HepG2 (cell line): ENCODE measurements around the gene SULT1C4. TPM values are rescaled to one million over a fixed set of nuclear protein-coding genes. Genes with fewer than 3 reads are reported as not detected.

Source experiments
- ATAC-seq: fragments of 200-7000 bp; cut with Tn5 transposase; 3 replicates; pipeline ENCODE4 v1.9.1; 2020; ENCODE audit warnings: mild to moderate bottlenecking, moderate library complexity
- BruUV-seq: library from RNA; stranded (reverse); fragments of 400-500 nt; replicated peaks from 2 replicates; lab custom pipeline; 2021; lab: Mats Ljungman, UMichigan
- CTCF ChIA-PET: fragments of 300-600 bp; formaldehyde crosslinking; extraction: SDS; loops from one replicate; lab custom pipeline; 2021; ENCODE audit warnings: low total read pairs, inconsistent platforms, low intra/inter-chr PET ratio; lab: Yijun Ruan, JAX
- POLR2A ChIA-PET: fragments of 350-600 bp; sonication (Branson Sonifier 250); formaldehyde crosslinking; loops from one replicate; lab custom pipeline; 2020; ENCODE audit warnings: antibody characterized with exemption, inconsistent platforms; lab: Yijun Ruan, JAX
- DNase-seq: peaks from one replicate; pipeline ENCODE4 v3.0.0-alpha.2; 2015; ENCODE audit warnings: low spot score
- FAIRE-seq: peaks from 3 replicates; lab custom pipeline; 2011; peaks lifted over from hg19 to GRCh38; lab: Jason Lieb, UNC
- H2AFZ ChIP-seq: one replicate; pipeline ENCODE4 v1.6.1; 2011; ENCODE audit warnings: low read length, inconsistent platforms
- H3K27ac ChIP-seq: fragments of 300-600 bp; 3 replicates; pipeline ENCODE4 v1.8.0; 2011; ENCODE audit warnings: mixed run types, mild to moderate bottlenecking, mixed read lengths, low read length, inconsistent platforms; ENCODE audit not compliant: insufficient read depth; ENCODE audit errors: extremely low read length
- H3K27me3 ChIP-seq, 2 experiments: fragments of 200-600 bp in 1 of 2; 2 replicates in 1 of 2; 3 replicates in 1 of 2; pipeline versions ENCODE4 v1.6.0 to v1.8.0; 2011; ENCODE audit warnings: low read length in 2 of 2, mild to moderate bottlenecking in 2 of 2, moderate library complexity in 2 of 2, inconsistent platforms in 1 of 2; ENCODE audit not compliant: insufficient read depth in 2 of 2, control insufficient read depth in 1 of 2
- H3K36me3 ChIP-seq, 2 experiments: fragments of 200-600 bp in 1 of 2; replicated peaks in 1 of 2; 2 replicates in 1 of 2; 3 replicates in 1 of 2; pipeline versions ENCODE4 v1.5.1 to v1.8.0; 2011; ENCODE audit warnings: low read length in 2 of 2, inconsistent platforms in 1 of 2; ENCODE audit not compliant: insufficient read depth in 2 of 2, control insufficient read depth in 1 of 2
- H3K4me1 ChIP-seq: 2 replicates; pipeline ENCODE4 v1.5.1; 2012; ENCODE audit warnings: low read length, inconsistent platforms; ENCODE audit not compliant: insufficient read depth
- H3K4me2 ChIP-seq: 2 replicates; pipeline ENCODE4 v1.6.0; 2011; ENCODE audit warnings: low read depth, low read length, inconsistent platforms
- H3K4me3 ChIP-seq, 3 experiments: fragments of 200-600 bp in 1 of 3; sonication (generic), shearing (Covaris generic) in 1 of 3; replicated peaks in 1 of 3; 2 replicates each; pipeline ENCODE4 v1.5.1; 2011 to 2016; ENCODE audit warnings: low read length in 3 of 3, inconsistent platforms in 2 of 3, low read depth in 2 of 3, mild to moderate bottlenecking in 2 of 3, control low read depth in 1 of 3, mixed read lengths in 1 of 3; ENCODE audit not compliant: insufficient read depth in 1 of 3
- H3K79me2 ChIP-seq: one replicate; pipeline ENCODE4 v1.6.1; 2011; ENCODE audit warnings: low read length, inconsistent platforms; ENCODE audit not compliant: insufficient read depth
- H3K9ac ChIP-seq: 2 replicates; pipeline ENCODE4 v1.6.0; 2011; ENCODE audit warnings: mild to moderate bottlenecking, low read depth, low read length, inconsistent platforms; ENCODE audit not compliant: insufficient read depth
- H3K9me3 ChIP-seq: 2 replicates; pipeline ENCODE4 v1.5.1; 2012; ENCODE audit warnings: mild to moderate bottlenecking, low read length
- H4K20me1 ChIP-seq: 2 replicates; pipeline ENCODE4 v1.6.0; 2011; ENCODE audit warnings: inconsistent platforms, mild to moderate bottlenecking, low read length, moderate library complexity; ENCODE audit not compliant: insufficient read depth
- BHLHE40 ChIP-seq: IDR thresholded peaks from 2 replicates; pipeline ENCODE4 v1.6.1; 2011; ENCODE audit warnings: low read length, improper control_type of control experiment
- PITX1 ChIP-seq: sonication (generic); formaldehyde crosslinking; IDR thresholded peaks from 2 replicates; pipeline ENCODE4 v1.5.1; 2020; ENCODE audit warnings: mild to moderate bottlenecking, missing genetic modification reagents
- PRPF4 ChIP-seq: fragments of 200-400 bp; formaldehyde crosslinking; IDR thresholded peaks from 2 replicates; pipeline ENCODE4 v1.6.1; 2016; ENCODE audit warnings: low read length, low read depth; ENCODE audit not compliant: poor library complexity, severe bottlenecking
- RARA ChIP-seq: IDR thresholded peaks from 2 replicates; pipeline ENCODE4 v1.6.1; 2016; ENCODE audit warnings: missing genetic modification reagents, missing compliant biosample characterization
- SMC3 ChIP-seq: IDR thresholded peaks from 2 replicates; pipeline ENCODE4 v1.6.1; 2011; ENCODE audit warnings: low read length, improper control_type of control experiment
- STAG1 ChIP-seq: sonication (generic); formaldehyde crosslinking; IDR thresholded peaks from 2 replicates; pipeline ENCODE4 v1.4.0; 2020; ENCODE audit warnings: missing genetic modification reagents
- WGBS: methylation state at CpG from one replicate; pipeline ENCODE4 v1.1.6; 2017; ENCODE audit warnings: low lambda C conversion rate; 5-methylcytosine and 5-hydroxymethylcytosine counted together
- in situ Hi-C: cut with HindIII; loops from 2 replicates; pipeline ENCODE4 v1.10.0; 2017; ENCODE audit warnings: low pct_unique_long_range_greater_than_20kb; ENCODE audit not compliant: extremely low pct_ligation_motif_present
- intact Hi-C: fragments of 100-400 bp; cut with micrococcal nuclease; formaldehyde crosslinking; loops from one replicate; pipeline ENCODE4 v1.10.0; 2022; ENCODE audit not compliant: unreplicated experiment
- polyA plus RNA-seq, 8 experiments: library from polyadenylated mRNA; depleted of rRNA in 3 of 8; stranded (reverse) in 7 of 8; unstranded in 1 of 8; fragments of >200 nt; fragmentation: Illumina TruSeq in 4 of 8; extraction: Trizol in 4 of 8; gene quantifications; 2 replicates each; pipeline versions ENCODE4 v1.2.1 to v1.2.3, GENCODE V29; 2011 to 2016; ENCODE audit warnings: low read depth in 4 of 8, missing spikeins in 1 of 8, mixed read lengths in 1 of 8; ENCODE audit not compliant: insufficient read depth in 1 of 8
- total RNA-seq, 5 experiments: library from RNA; depleted of rRNA; stranded (reverse); fragments of >200 nt; fragmentation: Illumina TruSeq; extraction: Trizol; gene quantifications; 2 replicates each; pipeline ENCODE4 v1.2.3, GENCODE V29; 2016; ENCODE audit warnings: low read depth in 1 of 5
- TF ChIP-seq, protein P1 (sequence below): sonication (generic); formaldehyde crosslinking; IDR thresholded peaks from 2 replicates; pipeline ENCODE4 v1.5.0; 2020; ENCODE audit warnings: mild to moderate bottlenecking, missing genetic modification reagents, moderate library complexity

SULT1C4 gene
- total and polyA plus RNA-seq, 2 of the 13 experiments (the other 11 are each of a cell fraction or from before 2014, with no cell fraction given) = 1.3 to 8.6 TPM

DNA sequence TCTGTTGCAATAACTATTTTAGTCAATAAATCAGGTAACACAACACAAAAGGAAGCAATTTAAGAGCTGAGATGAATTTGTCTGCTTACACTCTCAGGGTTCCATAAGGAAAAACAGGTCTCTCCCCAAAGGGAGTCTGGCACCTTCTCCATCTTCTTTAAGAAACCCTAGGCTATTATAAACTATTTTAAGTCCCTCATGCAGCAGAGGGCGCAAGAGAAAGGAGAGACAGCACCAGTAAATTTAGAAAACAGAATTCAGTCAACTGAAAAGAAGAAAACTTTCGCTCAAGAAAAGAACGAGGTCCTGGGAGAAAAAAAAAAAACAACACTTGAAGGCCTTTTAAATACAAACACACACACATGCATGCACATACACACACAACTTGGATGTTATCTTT is 19.1 kb downstream of the SULT1C4 start:
- DNase-seq (peak; percentile 57), FAIRE-seq (peak; percentile 37), ATAC-seq (peak; percentile 59; the same call in 2 of the 3 replicates)
- 0 out of 5 replicates have a peak, but pooled peaks cover 0 to 5% of the 10 kb centered on the region in 2 experiments for H3K27me3 ChIP-seq
- BruUV-seq = no TSS peak
- intact Hi-C loops = loop anchor here (1.0 to 10.0 kb wide), 3 partner anchors 52 to 187 kb away; partner anchors contain the start of gene GCC2
- in situ Hi-C loops = no loop called here
- 0 out of 2 replicates have a peak overlapping the region, but pooled peaks have one; percentile 12 for H3K4me2 ChIP-seq
- CTCF ChIA-PET = interaction anchor here (1.8 to 2.2 kb wide), 2 partner anchors 20 to 187 kb away, joined by 5 to 11 read pairs; no protein-coding TSS in a partner anchor
- peaks cover 3% of the 10 kb centered on the region for H3K4me1 ChIP-seq
- no peak overlapping the region for H3K9ac ChIP-seq
- no peak overlapping the region for H3K27ac ChIP-seq
- no peaks in the 10 kb centered on the region for H3K36me3 ChIP-seq
- no peaks in the 10 kb centered on the region for H3K79me2 ChIP-seq
- H3K4me3 ChIP-seq = no peak overlapping the region
- POLR2A ChIA-PET = no interaction called here
- 12% methylated on average over 3 of the region's 3 CpGs for WGBS
- H4K20me1 ChIP-seq = no peaks in the 10 kb centered on the region
- no peak overlapping the region for H2AFZ ChIP-seq
- TF ChIP-seq SMC3 (peak; percentile 65), STAG1 (CRISPR knock-in tag) (peak; percentile 67), PRPF4 (no peak), RARA (CRISPR knock-in tag) (no peak)
- TF ChIP-seq, protein P1, sequence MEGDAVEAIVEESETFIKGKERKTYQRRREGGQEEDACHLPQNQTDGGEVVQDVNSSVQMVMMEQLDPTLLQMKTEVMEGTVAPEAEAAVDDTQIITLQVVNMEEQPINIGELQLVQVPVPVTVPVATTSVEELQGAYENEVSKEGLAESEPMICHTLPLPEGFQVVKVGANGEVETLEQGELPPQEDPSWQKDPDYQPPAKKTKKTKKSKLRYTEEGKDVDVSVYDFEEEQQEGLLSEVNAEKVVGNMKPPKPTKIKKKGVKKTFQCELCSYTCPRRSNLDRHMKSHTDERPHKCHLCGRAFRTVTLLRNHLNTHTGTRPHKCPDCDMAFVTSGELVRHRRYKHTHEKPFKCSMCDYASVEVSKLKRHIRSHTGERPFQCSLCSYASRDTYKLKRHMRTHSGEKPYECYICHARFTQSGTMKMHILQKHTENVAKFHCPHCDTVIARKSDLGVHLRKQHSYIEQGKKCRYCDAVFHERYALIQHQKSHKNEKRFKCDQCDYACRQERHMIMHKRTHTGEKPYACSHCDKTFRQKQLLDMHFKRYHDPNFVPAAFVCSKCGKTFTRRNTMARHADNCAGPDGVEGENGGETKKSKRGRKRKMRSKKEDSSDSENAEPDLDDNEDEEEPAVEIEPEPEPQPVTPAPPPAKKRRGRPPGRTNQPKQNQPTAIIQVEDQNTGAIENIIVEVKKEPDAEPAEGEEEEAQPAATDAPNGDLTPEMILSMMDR (CRISPR knock-in tag) = peak; percentile 63
- H3K9me3 ChIP-seq = peaks cover 10% of the 10 kb centered on the region

DNA sequence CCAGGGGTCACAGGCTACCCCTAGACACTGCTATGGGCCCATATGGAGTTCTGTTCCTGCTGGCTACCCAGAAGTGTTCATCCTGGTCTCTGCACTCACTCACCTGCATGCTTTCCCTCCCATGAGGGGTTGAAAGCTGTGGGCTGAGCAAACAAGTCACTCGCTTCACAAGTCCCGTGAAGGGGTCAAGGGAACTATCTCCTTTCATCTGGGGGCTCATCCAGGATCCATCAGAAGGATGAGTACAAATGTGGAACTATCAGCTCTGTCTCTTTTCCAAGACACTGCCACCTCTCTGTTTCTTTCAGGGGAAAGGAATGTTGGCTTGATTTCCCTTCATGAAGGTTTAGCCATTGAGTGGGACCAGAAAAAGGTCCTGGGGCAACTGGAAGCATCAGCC is 21.7 kb downstream of the SULT1C4 start:
- Histone ChIP-seq H3K9ac (no peak overlapping the region), H3K79me2 (no peaks in the 10 kb centered on the region), H3K4me2 (no peak overlapping the region), H3K27ac (no peak overlapping the region), H4K20me1 (no peaks in the 10 kb centered on the region), H2AFZ (no peak overlapping the region), H3K4me3 (no peak overlapping the region), H3K4me1 (no peaks in the 10 kb centered on the region), H3K27me3 (peaks cover 0 to 12% of the 10 kb centered on the region in 2 experiments; a peak in 1 of 5 replicates)
- ChIA-PET POLR2A (no interaction called here), CTCF (no interaction called here)
- in situ Hi-C loops (no loop called here), intact Hi-C loops (loop anchor here (10.0 kb wide), 1 partner anchor 185 kb away; no protein-coding TSS in a partner anchor)
- FAIRE-seq (no peak), DNase-seq (no peak), ATAC-seq (no peak)
- no TSS peak for BruUV-seq
- TF ChIP-seq BHLHE40 (peak; percentile 16; the same call in 1 of the 2 replicates), PITX1 (no peak)
- TF ChIP-seq, all 625 proteins: peak for 1
- no peaks in the 10 kb centered on the region for H3K36me3 ChIP-seq
- H3K9me3 ChIP-seq = no peaks in the 10 kb centered on the region
- 6% methylated on average over 2 of the region's 2 CpGs for WGBS
